AG08395 (cell line): ENCODE measurements around the gene SMYD2.
A peak's percentile ranks its signal among the peaks of the same experiment; 100 is the strongest.
"Not testable (repeated sequence)": the region's sequence is repeated elsewhere in the genome, so short reads cannot be mapped to it uniquely, and the experiment has no call there.

Experiments used
- DNase-seq: peaks from one replicate; pipeline ENCODE4 v3.0.0; 2012; ENCODE audit warnings: mixed read lengths, low spot score

Gene SMYD2

DNA sequence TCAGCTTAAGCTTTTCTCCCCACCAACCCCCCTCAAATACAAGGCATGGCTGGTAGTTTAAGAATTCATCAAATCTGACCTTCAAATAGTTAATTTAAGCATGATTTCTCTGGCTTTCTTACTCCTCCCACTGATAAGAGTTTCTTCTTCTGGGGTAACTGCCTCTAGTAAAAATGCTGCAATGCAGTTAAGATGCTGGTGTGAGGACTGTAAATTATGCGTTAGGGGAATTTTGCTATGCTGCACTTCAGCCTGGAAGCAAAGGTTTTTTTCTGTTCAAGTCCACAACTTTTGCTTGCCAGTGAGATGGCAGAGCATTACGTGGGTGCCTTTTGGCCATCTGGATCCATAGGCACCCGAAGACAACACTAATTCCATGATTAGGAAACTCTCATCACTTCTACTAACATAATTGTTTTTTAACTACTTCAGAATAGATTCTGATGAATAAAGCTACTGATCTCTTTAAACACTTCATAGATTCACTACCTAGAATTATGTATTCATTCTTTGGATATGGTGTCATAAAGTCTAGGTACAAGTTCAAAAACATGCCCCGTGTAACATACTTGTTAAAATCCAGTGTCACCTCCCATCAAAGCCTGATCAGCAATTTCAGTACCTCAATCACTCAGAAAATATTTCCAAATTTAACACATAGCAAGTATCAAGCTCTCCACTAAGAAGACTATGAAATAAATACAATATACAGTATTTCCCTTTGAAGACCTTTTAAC is 8.8 kb upstream of the SMYD2 start:
- no peak for DNase-seq

DNA sequence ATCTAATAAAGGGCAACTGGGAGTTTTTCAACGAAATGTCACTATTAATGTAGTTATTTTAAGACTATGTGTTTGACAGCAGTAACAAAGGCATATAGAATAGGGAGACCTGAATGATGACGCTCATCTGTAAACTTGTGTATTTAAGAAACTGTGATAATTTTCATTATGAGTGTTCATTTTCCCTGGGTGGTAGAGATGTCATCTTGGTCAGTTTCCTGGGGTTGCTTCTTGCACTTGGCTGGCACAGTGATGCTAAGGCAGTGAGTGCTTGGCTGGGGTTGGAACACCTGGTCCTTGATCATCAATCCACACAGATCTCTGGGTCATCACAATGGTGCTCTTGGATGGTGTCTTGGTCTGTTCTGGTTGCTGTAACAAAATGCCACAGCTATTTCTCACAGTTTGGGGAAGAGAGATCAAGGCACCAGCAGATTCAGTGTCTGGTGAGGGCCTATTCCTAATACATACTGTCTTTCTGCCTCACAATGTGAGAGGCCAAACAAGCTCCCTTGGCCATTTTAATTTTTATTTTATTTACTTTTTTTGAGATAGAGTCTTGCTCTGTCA is 7.9 kb upstream of the SMYD2 start:
- no peak for DNase-seq

DNA sequence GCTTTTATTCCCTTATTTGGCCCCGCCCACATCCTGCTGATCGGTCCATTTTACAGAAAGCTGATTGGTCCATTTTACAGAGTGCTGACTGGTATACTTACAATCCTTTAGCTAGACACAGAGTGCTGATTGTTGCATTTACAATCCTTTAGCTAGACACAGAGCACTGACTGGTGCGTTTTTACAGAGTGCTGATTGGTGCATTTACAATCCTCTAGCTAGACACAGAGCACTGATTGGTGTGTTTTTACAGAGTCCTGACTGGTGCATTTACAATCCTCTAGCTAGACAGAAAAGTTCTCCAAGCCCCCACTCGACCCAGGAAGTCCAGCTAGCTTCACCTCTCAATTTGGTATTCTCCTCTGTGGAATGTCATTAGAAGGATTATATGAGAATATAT is 5.3 kb upstream of the SMYD2 start:
- DNase-seq: not testable (repeated sequence)

DNA sequence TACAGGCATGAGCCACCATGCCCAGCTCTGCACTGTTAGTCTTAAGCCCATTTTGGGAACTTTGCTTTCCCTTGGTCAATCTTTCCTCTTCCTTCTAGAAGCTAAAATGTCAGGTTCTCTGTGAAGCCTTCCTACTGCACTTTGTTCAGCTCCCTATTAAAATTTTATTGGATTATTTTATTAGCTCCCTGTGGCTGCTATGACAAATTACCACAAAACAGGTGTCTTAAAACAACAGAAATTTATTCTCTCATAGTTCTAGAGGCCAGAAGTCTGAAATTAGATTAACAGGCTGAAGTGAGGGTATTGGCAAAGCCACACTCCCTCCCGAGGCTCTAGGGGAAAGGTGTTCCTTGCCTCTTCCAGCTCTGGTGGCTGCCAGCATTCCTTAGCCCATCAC is 4.2 kb upstream of the SMYD2 start:
- DNase-seq: no peak

DNA sequence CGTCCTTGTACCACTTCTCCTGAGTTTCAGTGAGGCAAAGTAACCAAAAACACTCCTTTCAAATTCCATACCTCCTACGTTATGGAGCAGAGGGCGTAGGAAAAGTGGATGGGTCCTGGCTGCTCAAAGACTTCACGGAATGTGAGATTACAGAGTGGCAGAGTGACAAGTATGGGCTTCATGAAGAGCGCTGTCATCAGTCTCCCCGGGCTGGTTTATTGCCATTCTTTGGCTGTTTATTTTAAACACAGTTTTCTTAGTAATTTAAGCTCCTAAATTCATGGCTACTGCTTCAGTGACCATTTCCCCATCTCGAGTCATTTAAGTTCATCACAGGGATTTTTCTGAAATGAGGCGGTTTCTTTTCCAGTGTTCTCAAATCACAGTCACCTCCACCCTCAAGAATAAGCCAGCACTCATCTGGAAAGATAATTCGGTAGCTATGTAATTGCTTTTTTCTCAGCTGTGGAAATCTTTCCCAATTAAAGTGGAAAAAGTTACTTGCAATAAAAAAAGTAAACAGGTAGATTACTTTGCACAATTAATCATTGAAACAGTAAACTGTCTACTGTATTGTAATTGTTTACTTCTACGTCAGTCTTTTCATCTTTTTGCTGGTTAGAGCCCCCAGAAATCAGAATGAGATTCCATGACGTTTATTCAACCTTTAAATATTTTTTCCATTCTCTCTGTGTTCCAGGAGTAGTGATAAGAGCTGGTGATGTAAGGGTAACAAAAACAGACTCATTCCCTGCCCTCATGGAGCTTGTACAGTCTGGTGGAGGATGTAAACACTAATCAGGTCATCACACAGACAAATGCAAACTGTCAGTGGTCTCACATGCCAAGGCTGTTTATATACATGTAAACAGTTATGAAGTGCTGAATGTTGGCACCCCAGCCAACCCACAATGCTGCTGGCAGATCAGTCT is 3.0 kb upstream of the SMYD2 start:
- DNase-seq: no peak

DNA sequence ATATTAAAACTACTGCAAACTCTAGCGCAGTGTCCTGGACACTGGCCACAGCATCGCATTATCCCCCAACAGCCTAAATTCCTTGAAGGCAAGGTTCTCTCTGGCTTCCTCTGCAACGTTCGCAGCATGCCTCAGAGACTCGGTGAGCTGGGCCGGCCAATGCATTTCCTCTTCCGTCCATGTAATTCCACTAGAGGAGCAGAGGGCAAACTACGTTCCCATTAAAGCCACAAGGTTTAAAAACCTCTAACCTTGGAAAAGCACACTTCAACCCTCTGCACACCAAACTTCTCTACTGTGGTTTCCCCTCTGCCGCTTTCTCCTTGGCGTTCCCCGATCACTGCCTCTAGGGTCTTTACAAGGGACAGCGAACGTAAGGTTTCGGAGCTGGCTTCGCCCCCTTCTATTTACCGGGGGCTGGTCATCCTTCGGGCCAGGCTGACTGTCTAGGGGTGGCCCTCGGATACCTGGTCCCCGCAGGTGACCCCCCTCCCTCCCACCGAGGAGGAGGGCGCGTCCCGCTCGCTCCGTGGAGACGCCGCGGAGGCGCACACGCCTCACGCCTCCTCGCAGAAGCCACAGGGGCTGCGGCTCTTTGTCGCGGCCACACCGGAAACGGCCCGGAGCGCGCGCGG is 456 bp upstream of the SMYD2 start:
- peak; percentile 50 for DNase-seq

DNA sequence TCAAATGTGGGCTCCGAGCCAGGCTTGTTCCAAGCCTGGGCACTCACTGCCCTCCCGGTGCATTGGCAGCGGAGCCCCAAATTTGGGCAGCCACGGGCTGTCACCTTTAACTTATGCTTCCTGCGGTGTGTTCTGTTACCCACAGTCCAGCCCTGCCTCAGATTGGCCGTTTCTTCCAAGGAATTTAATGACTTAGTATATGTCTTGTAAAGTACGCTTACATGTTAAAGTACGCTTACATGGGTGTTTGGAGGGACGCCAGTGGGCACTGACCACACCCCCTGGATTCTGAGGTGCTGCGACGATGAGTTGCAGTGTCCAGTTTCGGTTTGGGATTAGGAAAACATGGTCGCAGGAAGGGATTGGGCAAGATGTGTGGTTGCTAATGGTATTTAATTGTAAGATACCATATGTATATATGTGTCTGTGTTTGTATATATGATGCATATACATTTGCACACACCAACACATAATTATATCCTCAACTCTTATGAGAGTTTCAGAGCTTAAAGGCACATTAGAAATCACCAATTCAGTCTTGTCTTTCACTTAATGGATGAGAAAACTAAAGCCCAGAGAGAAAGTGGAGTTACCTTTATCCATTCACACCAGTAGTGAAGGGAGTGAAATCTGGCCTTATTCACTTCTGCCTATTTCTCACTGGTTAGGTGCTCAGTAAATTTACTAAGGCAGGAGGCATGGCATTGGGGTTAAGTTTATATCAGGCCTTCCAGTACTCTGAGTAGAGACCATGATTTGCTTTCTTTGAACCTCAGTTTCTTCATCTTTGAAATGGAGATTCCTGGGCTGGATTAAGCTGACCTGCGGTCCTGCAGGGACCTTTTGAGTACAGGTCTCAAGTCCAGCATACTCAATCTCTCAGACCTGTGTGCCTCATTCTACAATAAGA is 1.0 kb downstream of the SMYD2 start:
- peak; percentile 40 for DNase-seq

DNA sequence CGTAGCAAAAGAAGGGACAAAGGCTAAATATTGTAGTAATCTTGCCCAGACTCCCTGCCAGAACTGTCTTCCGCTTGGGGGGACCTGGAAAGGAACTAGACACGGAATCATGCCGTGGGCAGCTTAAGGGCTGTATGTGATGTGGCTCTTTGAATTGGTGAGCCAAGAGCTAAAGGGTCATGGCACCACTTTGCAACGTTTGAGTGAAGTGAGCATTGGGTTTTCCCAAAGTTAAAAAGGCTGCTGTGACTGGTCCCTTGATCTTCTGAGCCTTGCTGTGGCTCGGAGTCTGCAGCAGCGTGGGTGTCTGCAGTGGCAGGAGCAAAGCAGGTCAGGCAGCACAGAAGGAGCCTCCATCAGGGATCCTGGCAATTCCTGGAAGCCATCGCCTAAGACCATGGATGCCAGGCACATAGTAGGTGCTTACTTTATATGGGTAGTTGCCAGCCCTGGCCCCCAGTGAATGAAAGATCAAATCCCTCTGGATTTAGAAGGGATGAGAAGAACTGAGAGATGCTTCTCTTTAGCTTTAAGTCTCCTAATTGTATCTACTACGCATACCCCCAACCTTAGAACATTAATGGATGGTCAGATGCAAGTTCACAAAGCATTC is 1.8 kb downstream of the SMYD2 start:
- DNase-seq: no peak

DNA sequence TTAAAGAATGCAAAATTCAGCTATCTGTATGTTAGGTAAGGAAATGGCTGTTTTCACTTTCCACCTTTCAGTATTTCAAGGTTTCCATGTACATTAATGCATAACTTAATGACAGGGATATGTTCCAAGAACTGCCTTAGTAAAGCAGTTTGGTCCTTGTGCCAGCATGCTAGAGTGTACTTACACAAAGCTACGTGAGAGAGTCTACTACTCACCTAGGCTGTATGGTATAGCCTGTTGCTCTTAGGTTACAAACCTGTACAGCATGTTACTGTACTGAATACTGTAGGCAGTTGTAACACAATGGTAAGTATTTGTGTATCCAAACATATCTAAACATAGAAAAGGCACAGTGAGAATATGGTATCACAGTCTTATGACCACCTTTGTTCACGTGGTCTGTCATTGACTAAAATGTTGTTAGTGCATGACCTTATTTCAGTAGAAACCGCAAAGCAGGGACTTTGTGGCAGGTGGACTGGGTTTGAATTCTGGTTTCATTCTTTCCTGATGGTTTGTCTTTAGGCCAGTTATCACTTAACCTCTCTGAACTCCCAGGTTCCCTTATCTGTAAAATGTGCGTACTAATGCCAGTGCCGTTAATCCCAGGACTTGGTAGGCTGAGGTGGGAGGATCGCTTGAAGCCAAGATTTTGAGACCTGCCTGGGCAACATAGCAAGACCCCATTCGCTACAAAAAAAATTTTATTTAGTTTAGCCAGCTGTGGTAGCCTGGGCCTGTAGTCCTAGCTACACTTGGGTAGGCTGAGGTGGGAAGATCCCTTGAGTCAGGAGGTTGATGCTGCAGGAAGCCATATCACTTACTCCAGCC is 4.9 kb downstream of the SMYD2 start:
- DNase-seq: no peak

DNA sequence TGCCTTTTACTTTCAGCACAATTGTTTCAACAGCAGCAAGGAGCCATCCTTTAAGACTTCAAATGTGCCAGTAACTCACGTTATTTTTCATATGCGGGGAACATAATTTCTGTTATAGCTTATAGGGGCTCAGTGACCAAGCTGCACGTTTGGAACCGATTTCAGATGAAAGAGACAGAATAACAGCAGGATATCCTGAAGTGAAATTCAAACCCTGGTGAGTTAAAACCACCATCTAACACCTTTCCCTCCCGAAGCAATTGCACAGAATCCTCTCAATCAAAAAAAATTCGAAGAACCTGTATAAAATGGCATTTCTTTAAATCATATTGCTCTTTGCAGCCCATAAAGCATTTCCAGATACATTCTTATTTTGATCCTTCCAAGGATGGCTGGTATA is 6.9 kb downstream of the SMYD2 start:
- DNase-seq: no peak

DNA sequence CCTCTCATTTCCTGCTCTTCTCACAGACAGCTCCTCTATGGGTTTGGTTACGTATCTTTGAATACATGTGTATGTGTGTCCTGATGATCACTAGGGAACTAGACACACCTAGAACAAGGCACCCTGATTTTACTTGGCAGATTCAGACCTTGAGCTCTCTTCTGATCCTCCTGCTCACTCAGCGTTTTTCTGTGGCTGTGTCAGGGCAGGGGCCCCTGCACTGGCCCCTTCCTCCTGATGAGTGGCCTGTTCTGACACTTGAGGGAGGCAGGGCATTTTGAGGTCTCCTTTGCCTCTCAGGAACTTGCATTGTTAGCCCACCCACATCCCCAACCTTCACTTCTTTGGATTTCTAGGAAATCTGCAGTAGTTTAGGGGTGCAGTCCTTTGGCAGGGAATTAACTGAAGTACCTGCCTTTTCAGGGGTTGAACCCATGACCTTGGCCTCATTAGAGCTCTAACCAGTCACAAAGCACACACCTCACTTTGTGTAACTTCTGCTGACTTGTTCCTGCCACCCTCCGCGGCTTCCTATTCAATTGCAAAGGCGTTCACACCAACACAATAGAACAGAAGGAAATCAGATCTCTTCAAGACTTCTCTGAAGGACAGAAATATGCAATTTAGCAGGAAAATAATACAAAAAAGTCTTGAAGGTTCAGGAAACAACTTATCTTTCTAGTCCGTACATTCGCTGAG is 8.8 kb downstream of the SMYD2 start:
- DNase-seq: no peak

DNA sequence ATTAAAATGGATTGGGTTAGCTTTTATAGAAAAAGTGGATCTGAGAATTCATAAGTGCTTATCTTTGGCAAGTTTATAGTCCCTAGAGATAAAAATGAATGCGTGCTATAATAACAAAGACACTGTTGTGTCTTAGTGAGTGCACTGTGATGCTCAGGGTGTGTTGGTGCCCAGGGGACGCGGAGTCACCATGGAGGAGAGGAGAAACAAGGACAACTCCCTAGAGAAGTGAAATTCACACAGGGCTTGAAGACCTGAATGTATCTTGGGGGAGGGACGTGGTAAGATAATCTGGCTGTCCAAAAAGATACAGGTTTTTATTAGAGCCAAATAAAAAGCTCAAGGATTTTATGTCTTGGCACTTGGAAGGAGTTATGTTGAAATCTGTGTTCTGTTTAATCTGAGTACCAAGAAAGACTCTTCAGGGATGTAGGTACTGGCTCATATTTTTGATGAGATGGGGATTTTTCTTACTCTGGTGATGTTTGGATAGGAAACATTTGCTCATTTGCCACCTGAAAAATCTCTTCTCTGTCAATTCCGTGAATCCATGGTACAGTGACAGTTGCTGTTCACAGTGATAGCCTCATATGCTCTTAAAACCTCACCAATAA is 9.6 kb downstream of the SMYD2 start:
- DNase-seq: no peak

DNA sequence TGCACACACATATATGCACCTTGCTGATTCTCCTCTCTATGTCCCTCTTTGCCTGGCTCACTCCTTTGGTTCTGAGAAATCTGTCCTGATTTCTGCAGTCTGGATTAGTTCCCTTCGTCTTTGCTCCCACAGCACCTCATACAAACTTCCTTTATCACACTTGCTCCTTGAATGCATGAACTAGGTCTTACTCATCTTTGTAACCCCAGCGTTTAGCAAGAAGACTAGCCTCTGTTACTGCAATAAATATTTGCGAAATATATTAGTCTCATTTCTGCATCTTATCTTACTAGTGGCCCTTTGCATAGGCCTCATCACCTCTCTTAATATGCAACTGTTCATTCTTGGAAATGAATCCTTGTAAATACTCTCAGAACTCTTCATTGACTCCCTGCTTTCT is 11.4 kb downstream of the SMYD2 start:
- no peak for DNase-seq

DNA sequence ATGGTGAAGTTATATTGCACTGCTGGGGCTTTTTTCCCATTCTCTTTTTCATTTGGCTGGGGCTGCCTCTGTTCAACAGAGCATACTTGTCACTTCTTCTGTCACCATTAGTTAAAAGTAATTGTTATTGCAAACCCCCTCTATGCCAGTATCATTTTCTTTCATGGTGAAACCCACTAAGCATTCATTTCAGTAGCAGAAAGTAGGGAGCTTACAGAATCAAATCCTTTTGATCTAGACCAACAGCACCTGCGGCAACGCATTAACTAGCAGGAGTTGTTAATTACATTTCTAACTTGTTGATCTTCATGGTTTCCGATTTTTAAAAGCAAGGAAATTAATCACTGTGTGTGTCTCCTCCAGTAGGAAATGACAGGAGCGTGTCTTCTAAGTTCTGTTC is 15.0 kb downstream of the SMYD2 start:
- DNase-seq: no peak

DNA sequence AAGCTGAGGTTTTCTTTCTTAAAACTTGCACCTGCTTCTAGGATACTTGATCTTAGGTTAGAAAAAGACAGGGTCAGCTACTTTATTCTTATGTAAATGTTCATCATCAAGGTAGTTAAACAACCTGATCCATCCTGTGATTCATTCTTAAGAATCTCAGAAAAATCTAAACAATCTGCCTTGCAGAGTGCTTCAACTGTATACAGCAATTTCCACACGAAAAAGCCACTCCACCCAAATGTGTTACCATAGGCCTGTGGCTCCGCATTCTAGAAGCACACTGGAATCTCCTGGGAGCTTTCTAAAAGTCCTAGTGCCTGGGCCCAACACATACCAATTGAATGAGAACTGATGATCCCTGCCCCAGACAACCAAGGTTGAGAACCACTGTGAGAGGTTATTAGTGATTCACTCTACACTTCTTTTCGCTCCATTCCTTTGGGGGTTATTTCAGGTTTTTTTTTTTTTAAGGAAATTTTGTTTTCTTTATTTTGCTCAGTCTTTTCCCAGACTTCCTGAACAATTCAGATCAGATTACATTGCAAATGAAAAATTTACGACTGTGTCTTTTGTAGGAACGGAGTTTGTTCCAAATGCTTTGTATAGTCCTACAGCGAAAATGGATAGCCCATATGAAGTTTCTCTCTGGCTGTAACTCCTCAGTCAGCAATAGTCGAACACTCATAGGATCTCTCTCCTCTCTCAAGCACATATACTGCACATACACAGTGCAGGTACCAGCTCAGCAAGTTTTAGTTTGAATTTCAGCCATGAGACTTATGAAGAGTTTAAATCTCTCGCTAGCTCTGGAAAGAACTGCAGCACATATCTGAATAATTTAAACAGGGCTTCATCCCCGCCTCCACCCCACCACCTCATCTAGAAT is 16.1 kb downstream of the SMYD2 start:
- DNase-seq: peak; percentile 87

DNA sequence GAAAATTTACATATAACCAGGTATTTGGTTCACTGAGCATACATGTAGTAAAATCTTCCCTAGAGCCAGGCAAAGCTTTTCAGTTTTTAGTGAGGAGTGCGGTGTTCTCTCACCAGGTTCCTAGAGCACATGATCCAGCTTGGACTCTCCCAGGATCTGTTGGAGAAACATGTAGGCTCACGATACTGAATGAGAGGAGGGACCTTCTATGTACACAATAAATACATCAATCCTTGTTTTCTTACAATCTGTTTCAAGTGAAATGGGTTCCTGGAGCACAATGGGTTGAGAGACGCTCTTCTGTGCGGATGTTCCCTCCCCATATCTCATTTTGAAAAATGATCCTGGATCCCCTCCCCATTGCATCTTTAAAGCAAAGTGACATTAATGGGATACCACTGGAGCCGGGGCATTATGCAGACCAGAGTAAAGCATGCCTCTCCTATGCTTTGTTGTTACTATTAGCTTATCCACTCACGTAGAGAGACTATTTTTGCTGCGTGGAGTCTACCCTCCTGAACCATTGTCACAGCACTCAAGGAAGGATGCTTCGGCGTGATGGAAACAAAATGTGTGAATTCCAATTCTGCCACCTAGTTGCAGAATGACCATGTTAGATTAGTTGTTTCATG is 19.3 kb downstream of the SMYD2 start:
- DNase-seq: no peak

DNA sequence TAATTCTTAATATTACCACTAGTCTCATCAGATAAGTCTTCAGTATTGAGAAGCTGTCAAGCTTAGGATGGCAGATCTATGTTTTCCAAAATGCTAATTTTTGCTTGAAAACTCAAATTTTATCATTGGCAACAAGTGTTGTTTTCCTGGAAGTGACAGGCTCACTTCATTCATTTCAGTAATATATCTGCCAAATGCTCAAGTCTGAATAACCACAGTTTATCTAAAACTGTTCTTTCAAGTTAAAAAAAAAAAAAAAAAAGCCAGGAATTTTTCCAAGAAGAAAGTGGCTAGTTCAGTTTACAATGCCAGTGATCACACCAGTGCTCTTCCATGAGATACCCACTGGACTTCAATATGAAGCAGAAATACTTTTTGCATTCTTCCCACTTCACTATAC is 20.6 kb downstream of the SMYD2 start:
- no peak for DNase-seq
